DOHH2 (cell line): ENCODE measurements around the gene TGM3.

ENCODE experiments used
- H3F3A ChIP-seq: fragments of 200-600 bp; sonication (generic), shearing (Covaris generic); 2 replicates; pipeline ENCODE4 v1.6.0; 2016; ENCODE audit warnings: antibody characterized with exemption, mild to moderate bottlenecking; ENCODE audit not compliant: control insufficient read depth, insufficient read depth
- H3K27ac ChIP-seq: fragments of 200-600 bp; sonication (generic); 2 replicates; pipeline ENCODE4 v1.5.1; 2014; ENCODE audit warnings: low read depth, mild to moderate bottlenecking, low read length, moderate library complexity
- H3K27me3 ChIP-seq: fragments of 200-600 bp; sonication (generic); 2 replicates; pipeline ENCODE4 v1.6.1; 2014; ENCODE audit warnings: mild to moderate bottlenecking, low read length, mixed read lengths; ENCODE audit not compliant: control insufficient read depth
- H3K36me3 ChIP-seq: fragments of 200-600 bp; sonication (generic); 2 replicates; pipeline ENCODE4 v1.6.1; 2014; ENCODE audit warnings: mild to moderate bottlenecking, low read length, moderate library complexity, mixed read lengths; ENCODE audit not compliant: control insufficient read depth
- H3K4me1 ChIP-seq: fragments of 200-600 bp; sonication (generic); 2 replicates; pipeline ENCODE4 v1.6.1; 2014; ENCODE audit warnings: mild to moderate bottlenecking, low read length, mixed read lengths; ENCODE audit not compliant: control insufficient read depth
- H3K4me2 ChIP-seq: fragments of 200-600 bp; sonication (generic); 2 replicates; pipeline ENCODE4 v1.6.0; 2014; ENCODE audit warnings: mild to moderate bottlenecking, low read length, moderate library complexity
- H3K4me3 ChIP-seq: fragments of 200-600 bp; sonication (generic); 2 replicates; pipeline ENCODE4 v1.5.1; 2014; ENCODE audit warnings: mild to moderate bottlenecking, low read length, mixed read lengths
- H3K79me2 ChIP-seq: fragments of 200-600 bp; sonication (generic); 2 replicates; pipeline ENCODE4 v1.6.1; 2014; ENCODE audit warnings: mild to moderate bottlenecking, low read length, mixed read lengths; ENCODE audit not compliant: control insufficient read depth
- H3K9me2 ChIP-seq: fragments of 200-600 bp; sonication (generic); replicated peaks from 2 replicates; pipeline ENCODE4 v1.6.1; 2014; ENCODE audit warnings: mild to moderate bottlenecking, low read length, mixed read lengths; ENCODE audit not compliant: control insufficient read depth
- H3K9me3 ChIP-seq: fragments of 200-600 bp; sonication (generic); 2 replicates; pipeline ENCODE4 v1.6.1; 2014; ENCODE audit warnings: antibody characterized with exemption, low read length, mixed read lengths; ENCODE audit not compliant: control insufficient read depth, insufficient read depth
- H4K20me1 ChIP-seq: fragments of 200-600 bp; sonication (generic); 2 replicates; pipeline ENCODE4 v1.6.0; 2014; ENCODE audit warnings: low read depth, mild to moderate bottlenecking, antibody characterized with exemption, low read length, moderate library complexity; ENCODE audit not compliant: control insufficient read depth, insufficient read depth
- CTCF ChIP-seq: fragments of 200-600 bp; sonication (generic); IDR thresholded peaks from one replicate; pipeline ENCODE4 v1.5.1; 2014; ENCODE audit warnings: antibody characterized with exemption, mild to moderate bottlenecking, low read depth, low read length; ENCODE audit not compliant: poor library complexity, severe bottlenecking
- EZH2phosphoT487 ChIP-seq: fragments of 200-600 bp; sonication (generic); IDR thresholded peaks from 2 replicates; pipeline ENCODE4 v1.6.1; 2017; ENCODE audit warnings: borderline replicate concordance, mild to moderate bottlenecking, antibody characterized with exemption, low read length, moderate library complexity, mixed read lengths

TGM3 gene

DNA sequence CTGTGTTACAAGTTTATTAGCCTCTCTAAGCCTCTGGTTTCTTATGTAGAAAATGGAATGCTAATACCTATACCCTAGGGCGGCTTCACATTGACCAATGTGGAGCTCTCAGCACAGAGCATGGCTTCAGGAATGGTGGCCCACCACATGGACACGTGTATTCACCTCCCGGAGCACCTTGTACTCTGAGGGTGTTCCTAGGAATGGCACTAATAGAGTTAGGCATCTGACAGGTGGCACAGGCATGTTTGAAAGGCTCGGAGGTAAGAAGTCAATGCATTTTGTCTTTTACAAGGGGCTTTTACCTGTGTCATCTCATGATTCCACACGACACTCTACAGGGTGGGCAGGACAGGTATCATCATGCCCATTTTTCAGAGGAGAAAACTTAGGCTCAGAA lies 5.3 kb upstream of the TGM3 start:
- TF ChIP-seq EZH2phosphoT487 = no peak
- no peak for TF ChIP-seq CTCF
- no peaks in the 10 kb centered on the region for H3F3A ChIP-seq

DNA sequence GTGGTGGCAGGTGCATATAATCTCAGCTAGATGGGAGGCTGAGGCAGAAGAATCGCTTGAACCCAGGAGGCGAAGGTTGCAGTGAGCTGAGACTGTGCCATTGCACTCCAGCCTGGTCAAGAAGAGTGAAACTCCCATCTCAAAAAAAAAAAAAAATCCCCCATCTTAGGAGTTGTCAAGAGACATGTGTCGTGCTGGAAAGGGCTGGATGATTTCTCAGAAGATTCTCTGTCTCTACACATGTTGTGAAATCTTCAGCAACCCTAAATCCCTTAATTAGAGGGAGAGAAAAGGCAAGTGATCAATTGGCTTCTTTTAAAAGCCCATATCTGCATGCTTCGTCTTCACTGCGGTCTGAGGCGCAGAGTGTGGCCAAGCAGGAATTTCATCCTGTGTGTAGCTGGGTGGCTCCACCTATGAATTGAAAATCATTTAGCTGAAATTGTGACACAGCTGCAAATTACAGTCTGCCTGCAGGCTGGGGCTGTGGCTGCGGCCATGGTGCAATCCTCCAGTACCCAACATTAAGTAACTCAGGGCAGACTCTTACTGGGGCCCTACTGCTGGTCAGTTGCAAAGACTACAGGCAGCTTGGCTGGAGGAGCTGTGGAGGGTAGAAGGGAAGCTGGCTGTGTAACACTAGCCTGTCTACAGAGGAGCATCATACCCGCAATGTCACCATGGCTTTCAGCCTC lies 3.2 kb upstream of the TGM3 start:
- Histone ChIP-seq H3K4me3 (no peak overlapping the region), H3K27me3 (peaks cover 6% of the 10 kb centered on the region; the same call in 1 of the 2 replicates), H3K9me3 (no peaks in the 10 kb centered on the region), H3F3A (no peaks in the 10 kb centered on the region), H4K20me1 (no peaks in the 10 kb centered on the region), H3K4me1 (peaks cover 10% of the 10 kb centered on the region), H3K79me2 (no peaks in the 10 kb centered on the region), H3K9me2 (no peaks in the 10 kb centered on the region), H3K27ac (no peak overlapping the region), H3K36me3 (no peaks in the 10 kb centered on the region), H3K4me2 (no peak overlapping the region)
- no peak for TF ChIP-seq EZH2phosphoT487
- TF ChIP-seq CTCF = no peak

More for the DNA sequence above, 5.3 kb upstream of the TGM3 start:
- no peaks in the 10 kb centered on the region for H3K9me3 ChIP-seq
- H3K9me2 ChIP-seq = no peaks in the 10 kb centered on the region
- H3K4me2 ChIP-seq = no peak overlapping the region
- H3K36me3 ChIP-seq = no peaks in the 10 kb centered on the region
- H3K27ac ChIP-seq = no peak overlapping the region
- H3K79me2 ChIP-seq = no peaks in the 10 kb centered on the region
- H3K4me1 ChIP-seq = peaks cover 10% of the 10 kb centered on the region
- no peaks in the 10 kb centered on the region for H4K20me1 ChIP-seq
- H3K27me3 ChIP-seq = peaks cover 6% of the 10 kb centered on the region; the same call in 1 of the 2 replicates
- no peak overlapping the region for H3K4me3 ChIP-seq

- H3K36me3 ChIP-seq = no peaks in the 10 kb centered on the region
These were observed 2.3 kb upstream of the TGM3 start for GRCh38 chr20:2293486-2293885.

More at GRCh38 chr20:2293486-2293885, 2.3 kb upstream of the TGM3 start:
- no peak for TF ChIP-seq CTCF
- TF ChIP-seq EZH2phosphoT487 = no peak
- no peaks in the 10 kb centered on the region for H3F3A ChIP-seq
- no peak overlapping the region for H3K4me2 ChIP-seq
- H3K9me3 ChIP-seq = no peaks in the 10 kb centered on the region
- H3K27ac ChIP-seq = no peak overlapping the region
- H3K4me1 ChIP-seq = peaks cover 10% of the 10 kb centered on the region
- no peaks in the 10 kb centered on the region for H4K20me1 ChIP-seq
- peaks cover 6% of the 10 kb centered on the region; the same call in 1 of the 2 replicates for H3K27me3 ChIP-seq
- no peak overlapping the region for H3K4me3 ChIP-seq
- no peaks in the 10 kb centered on the region for H3K79me2 ChIP-seq
- no peaks in the 10 kb centered on the region for H3K9me2 ChIP-seq
